H1 (cell line): ENCODE measurements around the gene ATP5ME. TPM values are rescaled to one million over a fixed set of nuclear protein-coding genes. Genes with fewer than 3 reads are reported as not detected.

Source experiments
- CTCF ChIA-PET: fragments of 300-600 bp; sonication (Branson Sonifier 250); formaldehyde crosslinking; loops from one replicate; lab custom pipeline; 2021; ENCODE audit not compliant: partially characterized antibody; lab: Charles Lee
- POLR2A ChIA-PET: fragments of 300-600 bp; sonication (Branson Sonifier 250); formaldehyde crosslinking; loops from one replicate; lab custom pipeline; 2021; ENCODE audit warnings: inconsistent platforms; ENCODE audit not compliant: partially characterized antibody; lab: Charles Lee
- DNase-seq, 2 experiments: peaks; one replicate each; pipeline versions ENCODE4 v3.0.0 to v3.0.0-alpha.2; 2010 to 2022; ENCODE audit warnings: low spot score in 2 of 2, low read depth in 1 of 2, mixed read lengths in 1 of 2
- FAIRE-seq: peaks from 2 replicates; lab custom pipeline; 2011; peaks lifted over from hg19 to GRCh38; lab: Jason Lieb, UNC
- H2AFZ ChIP-seq: 2 replicates; pipeline ENCODE4 v1.8.1; 2012; ENCODE audit warnings: low read length, inconsistent platforms
- H2AK5ac ChIP-seq: 2 replicates; pipeline ENCODE4 v1.6.1; 2013; ENCODE audit warnings: low read depth, low read length
- H2BK120ac ChIP-seq: replicated peaks from 2 replicates; pipeline ENCODE3; 2013; ENCODE audit warnings: low read depth, low read length, inconsistent platforms
- H2BK12ac ChIP-seq: 2 replicates; pipeline ENCODE4 v1.6.1; 2013; ENCODE audit warnings: low read depth, low read length
- H2BK15ac ChIP-seq: 2 replicates; pipeline ENCODE4 v1.6.1; 2013; ENCODE audit warnings: low read length
- H2BK20ac ChIP-seq: 2 replicates; pipeline ENCODE4 v1.6.1; 2013; ENCODE audit warnings: low read length
- H2BK5ac ChIP-seq: 2 replicates; pipeline ENCODE4 v1.6.1; 2013; ENCODE audit warnings: low read depth, low read length
- H3K14ac ChIP-seq: 2 replicates; pipeline ENCODE4 v1.6.1; 2013; ENCODE audit warnings: inconsistent platforms; ENCODE audit not compliant: insufficient read length
- H3K18ac ChIP-seq: 2 replicates; pipeline ENCODE4 v1.6.1; 2013; ENCODE audit warnings: low read length; ENCODE audit errors: extremely low read depth
- H3K23ac ChIP-seq: 2 replicates; pipeline ENCODE4 v1.6.1; 2013; ENCODE audit warnings: inconsistent platforms; ENCODE audit not compliant: insufficient read length
- H3K23me2 ChIP-seq: 2 replicates; pipeline ENCODE4 v1.6.1; 2013; ENCODE audit warnings: low read depth, low read length
- H3K27ac ChIP-seq: 2 replicates; pipeline ENCODE4 v1.6.1; 2011; ENCODE audit warnings: low read depth, low read length, inconsistent platforms
- H3K27me3 ChIP-seq, 4 experiments: replicated peaks in 1 of 4; 1 replicate in 1 of 4; 2 replicates in 3 of 4; pipeline versions ENCODE4 v1.6.1 to v1.8.1; 2011 to 2013; ENCODE audit warnings: low read length in 3 of 4, mild to moderate bottlenecking in 3 of 4, inconsistent platforms in 2 of 4, mixed read lengths in 2 of 4, moderate library complexity in 1 of 4; ENCODE audit not compliant: control insufficient read depth in 3 of 4, insufficient read depth in 3 of 4; ENCODE audit errors: extremely low read depth in 1 of 4
- H3K36me3 ChIP-seq, 4 experiments: 2 replicates each; pipeline versions ENCODE4 v1.6.1 to v1.8.1; 2011 to 2013; ENCODE audit warnings: mild to moderate bottlenecking in 4 of 4, low read length in 3 of 4, moderate library complexity in 2 of 4, control low read depth in 1 of 4, inconsistent platforms in 1 of 4; ENCODE audit not compliant: insufficient read depth in 4 of 4, control insufficient read depth in 2 of 4
- H3K4ac ChIP-seq: replicated peaks from 2 replicates; pipeline ENCODE3; 2013; ENCODE audit warnings: low read length, low read depth, mixed read lengths, inconsistent platforms; ENCODE audit not compliant: insufficient read length
- H3K4me1 ChIP-seq, 4 experiments: replicated peaks in 1 of 4; 1 replicate in 1 of 4; 2 replicates in 3 of 4; pipeline versions ENCODE4 v1.6.1 to v1.8.1; 2011 to 2013; ENCODE audit warnings: low read length in 3 of 4, inconsistent platforms in 2 of 4, mixed read lengths in 1 of 4; ENCODE audit not compliant: insufficient read depth in 4 of 4, control insufficient read depth in 3 of 4
- H3K4me2 ChIP-seq, 2 experiments: 2 replicates each; pipeline versions ENCODE4 v1.6.1 to v1.8.1; 2011 to 2013; ENCODE audit warnings: low read depth in 2 of 2, low read length in 2 of 2, control low read depth in 1 of 2, inconsistent platforms in 1 of 2, mild to moderate bottlenecking in 1 of 2; ENCODE audit not compliant: insufficient read depth in 1 of 2
- H3K4me3 ChIP-seq, 4 experiments: fragments of 200-600, 300-600 bp in 1 of 4; sonication (generic), shearing (Covaris generic), sonication (Bioruptor Twin) in 1 of 4; 2 replicates each; pipeline versions ENCODE4 v1.5.1 to v1.8.1; 2011 to 2016; ENCODE audit warnings: low read length in 4 of 4, low read depth in 3 of 4, control low read depth in 2 of 4, inconsistent platforms in 2 of 4, mild to moderate bottlenecking in 2 of 4, mixed read lengths in 1 of 4, moderate library complexity in 1 of 4; ENCODE audit not compliant: insufficient read depth in 2 of 4; ENCODE audit errors: extremely low read depth in 1 of 4
- H3K56ac ChIP-seq: replicated peaks from 2 replicates; pipeline ENCODE3; 2013; ENCODE audit warnings: low read depth, mild to moderate bottlenecking, mixed read lengths, low read length, inconsistent platforms; ENCODE audit not compliant: insufficient read length
- H3K79me1 ChIP-seq: 2 replicates; pipeline ENCODE4 v1.6.1; 2013; ENCODE audit warnings: low read depth, low read length, control low read depth
- H3K79me2 ChIP-seq, 2 experiments: 2 replicates each; pipeline versions ENCODE4 v1.6.1 to v1.8.1; 2012 to 2013; ENCODE audit warnings: low read length in 2 of 2, mild to moderate bottlenecking in 2 of 2, inconsistent platforms in 1 of 2; ENCODE audit not compliant: insufficient read depth in 2 of 2, control insufficient read depth in 1 of 2
- H3K9ac ChIP-seq, 4 experiments: replicated peaks in 1 of 4; 1 replicate in 1 of 4; 2 replicates in 3 of 4; pipeline versions ENCODE4 v1.6.1 to v1.8.1; 2011 to 2013; ENCODE audit warnings: low read depth in 3 of 4, low read length in 3 of 4, control low read depth in 2 of 4, mild to moderate bottlenecking in 2 of 4, moderate library complexity in 2 of 4, inconsistent platforms in 1 of 4; ENCODE audit errors: extremely low read depth in 1 of 4
- H3K9me3 ChIP-seq, 2 experiments: 2 replicates each; pipeline versions ENCODE4 v1.6.1 to v1.8.1; 2012 to 2013; ENCODE audit warnings: mild to moderate bottlenecking in 2 of 2, moderate library complexity in 2 of 2, control low read depth in 1 of 2, inconsistent platforms in 1 of 2, low read depth in 1 of 2, low read length in 1 of 2, mixed read lengths in 1 of 2; ENCODE audit not compliant: insufficient read depth in 2 of 2
- H4K20me1 ChIP-seq, 2 experiments: replicated peaks in 1 of 2; 2 replicates each; pipeline versions ENCODE3 to v1.8.1; 2011 to 2013; ENCODE audit warnings: inconsistent platforms in 2 of 2, low read length in 2 of 2, mild to moderate bottlenecking in 1 of 2; ENCODE audit not compliant: insufficient read depth in 2 of 2, control insufficient read depth in 1 of 2
- H4K5ac ChIP-seq: 2 replicates; pipeline ENCODE4 v1.6.1; 2013; ENCODE audit warnings: low read length, low read depth, mixed read lengths, inconsistent platforms; ENCODE audit not compliant: insufficient read length
- H4K8ac ChIP-seq: 2 replicates; pipeline ENCODE4 v1.8.0; 2013; ENCODE audit warnings: mild to moderate bottlenecking, moderate library complexity, low read length, inconsistent platforms; ENCODE audit not compliant: insufficient read depth; ENCODE audit errors: extremely low read depth
- H4K91ac ChIP-seq: replicated peaks from 2 replicates; pipeline ENCODE3; 2013; ENCODE audit warnings: low read length, mixed read lengths, inconsistent platforms; ENCODE audit not compliant: insufficient read length
- EGR1 ChIP-seq: IDR thresholded peaks from 2 replicates; pipeline ENCODE4 v1.6.1; 2011; ENCODE audit warnings: low read depth, low read length, borderline replicate concordance
- EZH2 ChIP-seq: fragments of 200-600 bp; sonication (generic); IDR thresholded peaks from 2 replicates; pipeline ENCODE4 v1.7.1; 2012; ENCODE audit warnings: low read depth, mild to moderate bottlenecking, moderate library complexity, low read length, inconsistent platforms; ENCODE audit not compliant: severe bottlenecking
- FOSL1 ChIP-seq: IDR thresholded peaks from 2 replicates; pipeline ENCODE4 v1.6.1; 2011; ENCODE audit warnings: mild to moderate bottlenecking, low read depth, low read length, moderate library complexity; ENCODE audit not compliant: insufficient read depth
- KDM5A ChIP-seq: fragments of 200-600 bp; IDR thresholded peaks from 2 replicates; pipeline ENCODE4 v1.7.1; 2012; ENCODE audit warnings: mild to moderate bottlenecking, low read length, inconsistent platforms, mixed read lengths
- MAFK ChIP-seq: IDR thresholded peaks from 2 replicates; pipeline ENCODE4 v1.6.1; 2012; ENCODE audit warnings: low read depth, mild to moderate bottlenecking, improper control_type of control experiment, low read length
- RAD21 ChIP-seq, 2 experiments: IDR thresholded peaks in 1 of 2; conservative IDR thresholded peaks in 1 of 2; 2 replicates each; pipeline ENCODE4 v1.6.1; 2011; ENCODE audit warnings: low read depth in 2 of 2, low read length in 2 of 2, improper control_type of control experiment in 1 of 2, inconsistent platforms in 1 of 2, mild to moderate bottlenecking in 1 of 2, moderate library complexity in 1 of 2
- RXRA ChIP-seq: IDR thresholded peaks from 2 replicates; pipeline ENCODE4 v1.6.1; 2011; ENCODE audit warnings: low read depth, mild to moderate bottlenecking, low read length, moderate library complexity; ENCODE audit not compliant: insufficient read depth
- SIX5 ChIP-seq: IDR thresholded peaks from 2 replicates; pipeline ENCODE4 v1.6.1; 2011; ENCODE audit warnings: mild to moderate bottlenecking, low read depth, low read length
- SP4 ChIP-seq: IDR thresholded peaks from 2 replicates; pipeline ENCODE4 v1.6.1; 2012; ENCODE audit warnings: low read length, inconsistent platforms
- WGBS, 2 experiments: shearing (Covaris generic) in 1 of 2; methylation state at CpG; one replicate each; pipeline versions ENCODE4 v1.1.6 to v1.1.7; 2013 to 2015; ENCODE audit warnings: low lambda C conversion rate in 2 of 2, mixed read lengths in 2 of 2, inconsistent platforms in 1 of 2, low coverage in 1 of 2, missing lambda C conversion rate in 1 of 2; ENCODE audit not compliant: insufficient replicate concordance in 2 of 2, insufficient coverage in 1 of 2, insufficient read length in 1 of 2; ENCODE audit errors: extremely low coverage in 1 of 2, missing lambda C conversion rate in 1 of 2; 5-methylcytosine and 5-hydroxymethylcytosine counted together
- polyA plus RNA-seq, 7 experiments: library from polyadenylated mRNA; depleted of rRNA in 3 of 7; stranded (reverse) in 5 of 7; unstranded in 2 of 7; fragments of >200 nt in 5 of 7; fragments of 200-250 nt in 2 of 7; gene quantifications; 1 replicate in 5 of 7; 2 replicates in 1 of 7; 4 replicates in 1 of 7; pipeline versions ENCODE4 v1.2.1 to v1.2.3, GENCODE V29; 2011 to 2013; ENCODE audit warnings: missing spikeins in 2 of 7, mixed read lengths in 2 of 7
- total RNA-seq: library from RNA; stranded (reverse); fragmentation: NEBNext Ultra II Directional; extraction: Animal tissue kit (Norgen Biotek cat#: 25700); gene quantifications from 2 replicates; pipeline ENCODE4 v1.2.1, GENCODE V29; 2021

Gene ATP5ME
- total and polyA plus RNA-seq, 2 of the 8 experiments (the other 6 are each of a cell fraction or from before 2014, with no cell fraction given) = 375 to 450 TPM

GRCh38 chr4:682490-683172 is 8.6 kb upstream of the ATP5ME start:
- no peak overlapping the region for H3K14ac ChIP-seq
- 91% methylated on average over 22 of the region's 23 CpGs; no CpG with 5 or more reads in 1 of the 2 experiments for WGBS, 2 experiments
- no peak overlapping the region for H2AFZ ChIP-seq
- FAIRE-seq (no peak), DNase-seq (no peak)
- H3K9ac ChIP-seq = no peak overlapping the region
- H4K8ac ChIP-seq = no peak overlapping the region; the same call in 1 of the 2 replicates
- H3K23me2 ChIP-seq = no peaks in the 10 kb centered on the region
- H3K4me3 ChIP-seq = no peak overlapping the region
- no peak overlapping the region for H3K4me2 ChIP-seq
- peaks cover 0 to 20% (median 8%) of the 10 kb centered on the region in 4 experiments; a peak in 5 of 7 replicates for H3K4me1 ChIP-seq
- H2BK20ac ChIP-seq = no peak overlapping the region
- H2BK120ac ChIP-seq = no peak overlapping the region
- no peaks in the 10 kb centered on the region for H3K79me2 ChIP-seq
- H2BK12ac ChIP-seq = no peak overlapping the region
- peaks cover 0 to 14% of the 10 kb centered on the region in 2 experiments for H4K20me1 ChIP-seq
- 0 out of 2 replicates have a peak overlapping the region, but pooled peaks have one; percentile 16 for H2BK5ac ChIP-seq
- no peaks in the 10 kb centered on the region for H3K79me1 ChIP-seq
- ChIA-PET POLR2A (interaction anchor here (1.2 to 6.3 kb wide), 2 partner anchors 10 to 106 kb away, joined by 3 to 34 read pairs; partner anchors contain the start of genes ATP5ME, MYL5 and TMEM271), CTCF (interaction anchor here (5.7 kb wide), 1 partner anchor 18 kb away, joined by 65 read pairs; no protein-coding TSS in a partner anchor)
- TF ChIP-seq EGR1 = no peak
- no peak for TF ChIP-seq RXRA
- TF ChIP-seq FOSL1 = no peak
- TF ChIP-seq RAD21 (IDR thresholded peaks at IDR 0.05 in 1 of 2, conservative IDR thresholded peaks at IDR 0.05 in 1 of 2; ENCODE audit: low read depth in 2 of 2, low read length in 2 of 2) = no peak
- TF ChIP-seq MAFK = no peak
- no peak for TF ChIP-seq KDM5A
- TF ChIP-seq SIX5 = no peak
- no peak for TF ChIP-seq SP4
- no peak for TF ChIP-seq EZH2
- H4K91ac ChIP-seq = no peak overlapping the region
- no peak overlapping the region for H3K27ac ChIP-seq
- H4K5ac ChIP-seq = no peak overlapping the region
- H3K23ac ChIP-seq = no peak overlapping the region
- H2AK5ac ChIP-seq = 0 out of 2 replicates have a peak overlapping the region, but pooled peaks have one; percentile 46
- no peaks in the 10 kb centered on the region for H3K36me3 ChIP-seq
- H3K18ac ChIP-seq = no peak overlapping the region
- no peaks in the 10 kb centered on the region; a peak in 2 of 7 replicates for H3K27me3 ChIP-seq
- no peak overlapping the region for H2BK15ac ChIP-seq
- H3K56ac ChIP-seq = no peak overlapping the region
- no peaks in the 10 kb centered on the region for H3K9me3 ChIP-seq
- H3K4ac ChIP-seq = no peak overlapping the region
